PC-9 (cell line): Measurements from ENCODE around the gene PIH1D1.

Experiments
- EZH2 ChIP-seq: fragments of 200-600 bp; sonication (generic); IDR thresholded peaks from 2 replicates; pipeline ENCODE4 v1.8.0; 2017; ENCODE audit warnings: antibody characterized with exemption, low read depth
- TF ChIP-seq, protein P1 (sequence below): fragments of 200-600 bp; sonication (generic); conservative IDR thresholded peaks from 2 replicates; pipeline ENCODE4 v1.6.1; 2017; ENCODE audit warnings: mixed run types, antibody characterized with exemption, mild to moderate bottlenecking, moderate library complexity

- TF ChIP-seq, protein P1, sequence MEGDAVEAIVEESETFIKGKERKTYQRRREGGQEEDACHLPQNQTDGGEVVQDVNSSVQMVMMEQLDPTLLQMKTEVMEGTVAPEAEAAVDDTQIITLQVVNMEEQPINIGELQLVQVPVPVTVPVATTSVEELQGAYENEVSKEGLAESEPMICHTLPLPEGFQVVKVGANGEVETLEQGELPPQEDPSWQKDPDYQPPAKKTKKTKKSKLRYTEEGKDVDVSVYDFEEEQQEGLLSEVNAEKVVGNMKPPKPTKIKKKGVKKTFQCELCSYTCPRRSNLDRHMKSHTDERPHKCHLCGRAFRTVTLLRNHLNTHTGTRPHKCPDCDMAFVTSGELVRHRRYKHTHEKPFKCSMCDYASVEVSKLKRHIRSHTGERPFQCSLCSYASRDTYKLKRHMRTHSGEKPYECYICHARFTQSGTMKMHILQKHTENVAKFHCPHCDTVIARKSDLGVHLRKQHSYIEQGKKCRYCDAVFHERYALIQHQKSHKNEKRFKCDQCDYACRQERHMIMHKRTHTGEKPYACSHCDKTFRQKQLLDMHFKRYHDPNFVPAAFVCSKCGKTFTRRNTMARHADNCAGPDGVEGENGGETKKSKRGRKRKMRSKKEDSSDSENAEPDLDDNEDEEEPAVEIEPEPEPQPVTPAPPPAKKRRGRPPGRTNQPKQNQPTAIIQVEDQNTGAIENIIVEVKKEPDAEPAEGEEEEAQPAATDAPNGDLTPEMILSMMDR: no peak
- TF ChIP-seq EZH2: no peak
Observed at GRCh38 chr19:49427339-49427738, 24.3 kb downstream of the PIH1D1 start.
